ENCODE results near the gene SPRING1.

Gene SPRING1

GRCh38 chr12:116727891-116728290, 10.0 kb downstream of the SPRING1 start:
- no peak overlapping the region for H3K9ac ChIP-seq (ENCODE audit: low read length in 5 of 5)
- H3K4me3 ChIP-seq (ENCODE audit: low read depth in 1 of 5, low read length in 5 of 5) = no peak overlapping the region
- H3K4me1 ChIP-seq (ENCODE audit: control insufficient read depth in 5 of 5, insufficient read depth in 5 of 5, low read length in 5 of 5) = peaks cover 0 to 21% (median 0%) of the 10 kb centered on the region in 5 donors
- H3K27me3 ChIP-seq (ENCODE audit: control insufficient read depth in 5 of 5, insufficient read depth in 4 of 5, low read length in 5 of 5) = no peaks in the 10 kb centered on the region
- H3K36me3 ChIP-seq (ENCODE audit: control insufficient read depth in 5 of 5, insufficient read depth in 5 of 5, low read length in 5 of 5) = peaks cover 0 to 8% (median 1%) of the 10 kb centered on the region in 5 donors
- no peaks in the 10 kb centered on the region for H3K9me3 ChIP-seq (ENCODE audit: control insufficient read depth in 5 of 5, low read length in 5 of 5)
- H3K27ac ChIP-seq (ENCODE audit: low read depth, low read length) = no peak overlapping the region

- no peak overlapping the region for H3K4me3 ChIP-seq (ENCODE audit: low read depth in 1 of 5, low read length in 5 of 5)
- peaks cover 0 to 21% (median 0%) of the 10 kb centered on the region in 5 donors for H3K4me1 ChIP-seq (ENCODE audit: control insufficient read depth in 5 of 5, insufficient read depth in 5 of 5, low read length in 5 of 5)
- H3K36me3 ChIP-seq (ENCODE audit: control insufficient read depth in 5 of 5, insufficient read depth in 5 of 5, low read length in 5 of 5) = peaks cover 0 to 11% (median 7%) of the 10 kb centered on the region in 5 donors
- H3K9ac ChIP-seq (ENCODE audit: low read length in 5 of 5) = no peak overlapping the region
- H3K9me3 ChIP-seq (ENCODE audit: control insufficient read depth in 5 of 5, low read length in 5 of 5) = no peaks in the 10 kb centered on the region
- H3K27me3 ChIP-seq (ENCODE audit: control insufficient read depth in 5 of 5, insufficient read depth in 4 of 5, low read length in 5 of 5) = no peaks in the 10 kb centered on the region
- H3K27ac ChIP-seq (ENCODE audit: low read depth, low read length) = no peak overlapping the region
Observed at GRCh38 chr12:116727261-116727660, 10.6 kb downstream of the SPRING1 start.

GRCh38 chr12:116726694-116727093, 11.2 kb downstream of the SPRING1 start:
- Histone ChIP-seq H3K4me1 (ENCODE audit: control insufficient read depth in 5 of 5, insufficient read depth in 5 of 5, low read length in 5 of 5) (peaks cover 0 to 18% (median 0%) of the 10 kb centered on the region in 5 donors), H3K27me3 (ENCODE audit: control insufficient read depth in 5 of 5, insufficient read depth in 4 of 5, low read length in 5 of 5) (no peaks in the 10 kb centered on the region), H3K9ac (ENCODE audit: low read length in 5 of 5) (no peak overlapping the region), H3K36me3 (ENCODE audit: control insufficient read depth in 5 of 5, insufficient read depth in 5 of 5, low read length in 5 of 5) (peaks cover 0 to 17% (median 7%) of the 10 kb centered on the region in 5 donors), H3K27ac (ENCODE audit: low read depth, low read length) (no peak overlapping the region), H3K9me3 (ENCODE audit: control insufficient read depth in 5 of 5, low read length in 5 of 5) (no peaks in the 10 kb centered on the region), H3K4me3 (ENCODE audit: low read depth in 1 of 5, low read length in 5 of 5) (no peak overlapping the region)

GRCh38 chr12:116722245-116722644, 15.6 kb downstream of the SPRING1 start:
- Histone ChIP-seq H3K4me1 (ENCODE audit: control insufficient read depth in 5 of 5, insufficient read depth in 5 of 5, low read length in 5 of 5) (peaks cover 0 to 17% (median 10%) of the 10 kb centered on the region in 5 donors), H3K36me3 (ENCODE audit: control insufficient read depth in 5 of 5, insufficient read depth in 5 of 5, low read length in 5 of 5) (peaks cover 4 to 49% (median 31%) of the 10 kb centered on the region in 5 donors), H3K9me3 (ENCODE audit: control insufficient read depth in 5 of 5, low read length in 5 of 5) (no peaks in the 10 kb centered on the region), H3K27ac (ENCODE audit: low read depth, low read length) (no peak overlapping the region), H3K27me3 (ENCODE audit: control insufficient read depth in 5 of 5, insufficient read depth in 4 of 5, low read length in 5 of 5) (no peaks in the 10 kb centered on the region), H3K4me3 (ENCODE audit: low read depth in 1 of 5, low read length in 5 of 5) (no peak overlapping the region), H3K9ac (ENCODE audit: low read length in 5 of 5) (no peak overlapping the region)

GRCh38 chr12:116719731-116720528, 17.9 kb downstream of the SPRING1 start:
- no peak overlapping the region for H3K27ac ChIP-seq (ENCODE audit: low read depth, low read length)
- no peak overlapping the region for H3K9ac ChIP-seq (ENCODE audit: low read length in 5 of 5)
- peaks cover 9 to 68% (median 41%) of the 10 kb centered on the region in 5 donors for H3K36me3 ChIP-seq (ENCODE audit: control insufficient read depth in 5 of 5, insufficient read depth in 5 of 5, low read length in 5 of 5)
- H3K27me3 ChIP-seq (ENCODE audit: control insufficient read depth in 5 of 5, insufficient read depth in 4 of 5, low read length in 5 of 5) = no peaks in the 10 kb centered on the region
- H3K4me3 ChIP-seq (ENCODE audit: low read depth in 1 of 5, low read length in 5 of 5) = no peak overlapping the region
- no peaks in the 10 kb centered on the region for H3K9me3 ChIP-seq (ENCODE audit: control insufficient read depth in 5 of 5, low read length in 5 of 5)
- peaks cover 0 to 12% (median 7%) of the 10 kb centered on the region in 5 donors for H3K4me1 ChIP-seq (ENCODE audit: control insufficient read depth in 5 of 5, insufficient read depth in 5 of 5, low read length in 5 of 5)

GRCh38 chr12:116718655-116719454, 19.0 kb downstream of the SPRING1 start:
- Histone ChIP-seq H3K4me1 (ENCODE audit: control insufficient read depth in 5 of 5, insufficient read depth in 5 of 5, low read length in 5 of 5) (peaks cover 4 to 18% (median 13%) of the 10 kb centered on the region in 5 donors), H3K9ac (ENCODE audit: low read length in 5 of 5) (no peak overlapping the region), H3K27ac (ENCODE audit: low read depth, low read length) (no peak overlapping the region), H3K36me3 (ENCODE audit: control insufficient read depth in 5 of 5, insufficient read depth in 5 of 5, low read length in 5 of 5) (peaks cover 9 to 68% (median 41%) of the 10 kb centered on the region in 5 donors), H3K4me3 (ENCODE audit: low read depth in 1 of 5, low read length in 5 of 5) (no peak overlapping the region), H3K27me3 (ENCODE audit: control insufficient read depth in 5 of 5, insufficient read depth in 4 of 5, low read length in 5 of 5) (no peaks in the 10 kb centered on the region), H3K9me3 (ENCODE audit: control insufficient read depth in 5 of 5, low read length in 5 of 5) (no peaks in the 10 kb centered on the region)

GRCh38 chr12:116717466-116718437, 20.1 kb downstream of the SPRING1 start:
- Histone ChIP-seq H3K4me1 (ENCODE audit: control insufficient read depth in 5 of 5, insufficient read depth in 5 of 5, low read length in 5 of 5) (peaks cover 4 to 18% (median 14%) of the 10 kb centered on the region in 5 donors), H3K4me3 (ENCODE audit: low read depth in 1 of 5, low read length in 5 of 5) (peak overlapping the region; percentile 27 to 53 (median 35)), H3K36me3 (ENCODE audit: control insufficient read depth in 5 of 5, insufficient read depth in 5 of 5, low read length in 5 of 5) (peaks cover 9 to 65% (median 38%) of the 10 kb centered on the region in 5 donors), H3K27me3 (ENCODE audit: control insufficient read depth in 5 of 5, insufficient read depth in 4 of 5, low read length in 5 of 5) (no peaks in the 10 kb centered on the region), H3K27ac (ENCODE audit: low read depth, low read length) (no peak overlapping the region), H3K9ac (ENCODE audit: low read length in 5 of 5) (peak overlapping the region in 1 of 5 donors; percentile 35), H3K9me3 (ENCODE audit: control insufficient read depth in 5 of 5, low read length in 5 of 5) (no peaks in the 10 kb centered on the region)

- Histone ChIP-seq H3K4me1 (ENCODE audit: control insufficient read depth in 5 of 5, insufficient read depth in 5 of 5, low read length in 5 of 5) (peaks cover 4 to 19% (median 19%) of the 10 kb centered on the region in 5 donors), H3K9ac (ENCODE audit: low read length in 5 of 5) (no peak overlapping the region), H3K27me3 (ENCODE audit: control insufficient read depth in 5 of 5, insufficient read depth in 4 of 5, low read length in 5 of 5) (peaks cover 0 to 3% (median 0%) of the 10 kb centered on the region in 5 donors), H3K4me3 (ENCODE audit: low read depth in 1 of 5, low read length in 5 of 5) (no peak overlapping the region), H3K27ac (ENCODE audit: low read depth, low read length) (no peak overlapping the region), H3K9me3 (ENCODE audit: control insufficient read depth in 5 of 5, low read length in 5 of 5) (no peaks in the 10 kb centered on the region), H3K36me3 (ENCODE audit: control insufficient read depth in 5 of 5, insufficient read depth in 5 of 5, low read length in 5 of 5) (peaks cover 5 to 36% (median 12%) of the 10 kb centered on the region in 5 donors)
Observed at GRCh38 chr12:116714175-116714574, 23.7 kb downstream of the SPRING1 start.

GRCh38 chr12:116713527-116713926, 24.3 kb downstream of the SPRING1 start:
- H3K4me3 ChIP-seq (ENCODE audit: low read depth in 1 of 5, low read length in 5 of 5) = no peak overlapping the region
- H3K9me3 ChIP-seq (ENCODE audit: control insufficient read depth in 5 of 5, low read length in 5 of 5) = no peaks in the 10 kb centered on the region
- H3K27me3 ChIP-seq (ENCODE audit: control insufficient read depth in 5 of 5, insufficient read depth in 4 of 5, low read length in 5 of 5) = peaks cover 0 to 3% (median 0%) of the 10 kb centered on the region in 5 donors
- H3K4me1 ChIP-seq (ENCODE audit: control insufficient read depth in 5 of 5, insufficient read depth in 5 of 5, low read length in 5 of 5) = peaks cover 4 to 26% (median 26%) of the 10 kb centered on the region in 5 donors
- peaks cover 5 to 32% (median 12%) of the 10 kb centered on the region in 5 donors for H3K36me3 ChIP-seq (ENCODE audit: control insufficient read depth in 5 of 5, insufficient read depth in 5 of 5, low read length in 5 of 5)
- no peak overlapping the region for H3K27ac ChIP-seq (ENCODE audit: low read depth, low read length)
- no peak overlapping the region for H3K9ac ChIP-seq (ENCODE audit: low read length in 5 of 5)
